Activated CD4-positive, alpha-beta T cell treated with anti-CD3 and anti-CD28 coated beads, Interleukin-10, Interleukin-2, amounts not matched to agents 100 ng/mL and 50 ng/mL, durations not matched to agents 16 hours and 8 hours (primary cell): ENCODE results near the gene ZNF789.
"Not testable (repeated sequence)": the region's sequence is repeated elsewhere in the genome, so short reads cannot be mapped to it uniquely, and the experiment has no call there.

Experiments used
- DNase-seq: peaks from one replicate; pipeline ENCODE4 v3.0.0-alpha.2; 2020

ZNF789 gene

GRCh38 chr7:99472561-99473314, at the start of gene ZNF789:
Gene ZNF789, plus strand, starts transcription at chr7:99472890. Its CDS starts 3,567 bp downstream, at chr7:99476457.
- DNase-seq = peak; percentile 99

- no peak for DNase-seq
These were observed 47.6 kb upstream of the ZNF789 start for GRCh38 chr7:99424932-99425730.

- DNase-seq = no peak
These were observed 43.6 kb upstream of the ZNF789 start for GRCh38 chr7:99428972-99429566.

GRCh38 chr7:99429756-99430155, 42.9 kb upstream of the ZNF789 start:
- no peak for DNase-seq

GRCh38 chr7:99431756-99432540, 40.7 kb upstream of the ZNF789 start:
- not testable (repeated sequence) for DNase-seq

- DNase-seq = no peak
These were observed 39.5 kb upstream of the ZNF789 start for GRCh38 chr7:99433158-99433557.

GRCh38 chr7:99437946-99438572, 34.6 kb upstream of the ZNF789 start:
- no peak for DNase-seq

GRCh38 chr7:99438573-99439480, 33.9 kb upstream of the ZNF789 start, which contains the start of the genes CPSF4 and PTCD1:
Gene CPSF4, plus strand, starts transcription at chr7:99438943. Its CDS starts 140 bp downstream, at chr7:99439083.
Gene PTCD1, minus strand, starts transcription at chr7:99438798. Its CDS starts 3,556 bp downstream, at chr7:99435242.
- peak; percentile 98 for DNase-seq

- DNase-seq = no peak
These were observed 32.5 kb upstream of the ZNF789 start for GRCh38 chr7:99440195-99440594.

- DNase-seq = no peak
These were observed 26.6 kb upstream of the ZNF789 start for GRCh38 chr7:99446096-99446495.

GRCh38 chr7:99447943-99448342, 24.7 kb upstream of the ZNF789 start:
- peak; percentile 13 for DNase-seq

GRCh38 chr7:99448855-99449254, 23.8 kb upstream of the ZNF789 start:
- no peak for DNase-seq

GRCh38 chr7:99449326-99449725, 23.4 kb upstream of the ZNF789 start:
- DNase-seq = no peak

- DNase-seq = no peak
These were observed 20.8 kb upstream of the ZNF789 start for GRCh38 chr7:99451936-99452335.

- no peak for DNase-seq
These were observed 20.1 kb upstream of the ZNF789 start for GRCh38 chr7:99452541-99452940.

GRCh38 chr7:99453105-99453504, 19.6 kb upstream of the ZNF789 start:
- DNase-seq = no peak

- no peak for DNase-seq
These were observed 16.8 kb upstream of the ZNF789 start for GRCh38 chr7:99455874-99456273.

GRCh38 chr7:99456288-99456687, 16.4 kb upstream of the ZNF789 start:
- no peak for DNase-seq

GRCh38 chr7:99457050-99457649, 15.5 kb upstream of the ZNF789 start:
- no peak for DNase-seq

GRCh38 chr7:99457650-99458493, 14.8 kb upstream of the ZNF789 start:
- DNase-seq = no peak
